HEK293T (cell line): Measurements from ENCODE around the gene KRT6A.

Experiments
- ARNT ChIP-seq: fragments of 450-650 bp; IDR thresholded peaks from 2 replicates; pipeline ENCODE4 v1.6.1; 2017; ENCODE audit warnings: mild to moderate bottlenecking
- BHLHE40 ChIP-seq: fragments of 450-650 bp; IDR thresholded peaks from 2 replicates; pipeline ENCODE4 v1.6.1; 2016; ENCODE audit warnings: mild to moderate bottlenecking, moderate library complexity, borderline replicate concordance
- CTBP1 ChIP-seq: fragments of 450-650 bp; IDR thresholded peaks from 2 replicates; pipeline ENCODE4 v1.6.1; 2016; ENCODE audit warnings: borderline replicate concordance
- ELF4 ChIP-seq: fragments of 450-650 bp; IDR thresholded peaks from 2 replicates; pipeline ENCODE4 v1.6.1; 2017; ENCODE audit warnings: antibody characterized with exemption
- FOXA1 ChIP-seq: fragments of 450-650 bp; IDR thresholded peaks from 2 replicates; pipeline ENCODE4 v1.6.1; 2016; ENCODE audit warnings: mild to moderate bottlenecking
- FOXK2 ChIP-seq: fragments of 450-650 bp; IDR thresholded peaks from 2 replicates; pipeline ENCODE4 v1.6.1; 2016; ENCODE audit warnings: mild to moderate bottlenecking
- FOXM1 ChIP-seq: fragments of 450-650 bp; IDR thresholded peaks from 2 replicates; pipeline ENCODE4 v1.6.1; 2017; ENCODE audit warnings: mild to moderate bottlenecking, borderline replicate concordance
- HDGF ChIP-seq: fragments of 450-650 bp; IDR thresholded peaks from 2 replicates; pipeline ENCODE4 v1.6.1; 2017; ENCODE audit warnings: antibody characterized with exemption, borderline replicate concordance
- L3MBTL2 ChIP-seq: fragments of 450-650 bp; conservative IDR thresholded peaks from 2 replicates; pipeline ENCODE4 v1.6.1; 2016; ENCODE audit warnings: mild to moderate bottlenecking
- NFRKB ChIP-seq: fragments of 450-650 bp; IDR thresholded peaks from 2 replicates; pipeline ENCODE4 v1.6.1; 2016; ENCODE audit warnings: mild to moderate bottlenecking, moderate library complexity
- SP1 ChIP-seq: fragments of 450-650 bp; IDR thresholded peaks from 2 replicates; pipeline ENCODE4 v1.6.1; 2017
- TARDBP ChIP-seq: fragments of 450-650 bp; IDR thresholded peaks from 2 replicates; pipeline ENCODE4 v1.6.1; 2016
- TF ChIP-seq, protein P1 (sequence below): fragments of 450-650 bp; IDR thresholded peaks from 2 replicates; pipeline ENCODE4 v1.6.1; 2016

DNA sequence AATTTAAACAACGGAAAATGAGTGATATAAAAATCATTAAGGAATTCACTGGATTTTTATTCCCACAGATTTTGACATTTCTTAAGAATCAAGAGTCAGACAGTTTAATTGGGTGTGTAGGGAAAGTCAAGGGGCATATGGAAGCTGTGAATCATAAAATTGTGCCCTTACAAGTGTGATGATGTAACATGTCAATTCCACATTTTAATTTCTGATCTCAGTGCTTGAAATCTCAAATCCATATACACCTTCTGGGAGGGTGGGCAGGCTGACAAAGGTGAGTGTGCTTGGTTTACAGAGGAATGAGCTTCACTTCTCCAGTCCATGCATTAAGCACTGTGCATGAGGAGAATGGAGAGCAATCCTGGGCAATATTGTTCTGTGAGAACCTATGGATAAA is 1.0 kb upstream of the KRT6A start:
- TF ChIP-seq ELF4 (no peak), FOXK2 (no peak), TARDBP (no peak), L3MBTL2 (no peak), CTBP1 (no peak), SP1 (no peak), HDGF (no peak), FOXM1 (no peak), FOXA1 (no peak), ARNT (no peak), BHLHE40 (no peak), NFRKB (no peak)
- TF ChIP-seq, protein P1, sequence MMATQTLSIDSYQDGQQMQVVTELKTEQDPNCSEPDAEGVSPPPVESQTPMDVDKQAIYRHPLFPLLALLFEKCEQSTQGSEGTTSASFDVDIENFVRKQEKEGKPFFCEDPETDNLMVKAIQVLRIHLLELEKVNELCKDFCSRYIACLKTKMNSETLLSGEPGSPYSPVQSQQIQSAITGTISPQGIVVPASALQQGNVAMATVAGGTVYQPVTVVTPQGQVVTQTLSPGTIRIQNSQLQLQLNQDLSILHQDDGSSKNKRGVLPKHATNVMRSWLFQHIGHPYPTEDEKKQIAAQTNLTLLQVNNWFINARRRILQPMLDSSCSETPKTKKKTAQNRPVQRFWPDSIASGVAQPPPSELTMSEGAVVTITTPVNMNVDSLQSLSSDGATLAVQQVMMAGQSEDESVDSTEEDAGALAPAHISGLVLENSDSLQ: no peak
